Endometrium (tissue), 2 donors: ENCODE results near the gene KCNT1.

Experiments
- FAIRE-seq: peaks from 2 replicates; lab custom pipeline; 2012; peaks lifted over from hg19 to GRCh38; lab: Jason Lieb, UNC
- donor health status: control.
- donor health status: control.

Gene KCNT1

DNA sequence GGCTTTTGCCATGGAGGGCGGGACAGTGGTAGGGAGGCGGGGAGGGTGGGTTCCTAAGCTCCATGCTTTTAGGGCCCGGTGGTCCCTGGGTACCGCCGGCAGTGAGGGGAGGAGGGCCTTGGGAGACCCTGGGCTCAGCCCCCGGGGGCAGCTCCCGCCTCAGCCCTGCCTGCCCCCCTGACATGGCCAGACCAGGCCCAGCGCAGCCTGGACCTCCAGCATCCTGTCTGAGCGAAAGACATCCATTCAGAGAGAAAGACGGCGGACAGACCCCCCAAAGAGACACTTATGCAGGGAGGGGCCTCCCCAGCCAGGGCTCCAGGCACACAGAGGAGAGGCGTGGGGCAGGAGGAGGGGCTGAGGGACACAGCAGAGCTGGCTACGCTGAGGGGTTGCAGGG, 45.3 kb downstream of the KCNT1 start:
- no peak for FAIRE-seq

DNA sequence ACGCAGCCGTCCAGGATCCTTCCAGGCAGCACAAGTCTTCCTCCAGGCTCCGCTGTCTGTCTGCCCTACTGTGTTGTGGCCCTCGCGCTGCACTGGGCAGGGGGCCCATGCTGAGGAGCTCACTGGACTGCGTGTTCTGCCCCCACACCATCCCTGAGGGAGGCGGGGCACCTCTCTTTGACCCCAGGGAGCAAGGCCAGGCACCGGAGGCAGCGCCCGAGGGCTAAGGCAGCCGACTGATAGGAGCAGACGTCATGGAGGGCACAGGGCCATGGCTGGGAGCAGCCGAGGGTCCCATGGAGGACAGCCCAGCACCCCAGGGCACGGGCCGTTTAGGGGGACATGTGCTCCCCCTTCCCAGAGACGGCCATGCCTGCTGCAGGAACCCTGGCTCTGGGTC, 46.7 kb downstream of the KCNT1 start:
- FAIRE-seq = no peak

DNA sequence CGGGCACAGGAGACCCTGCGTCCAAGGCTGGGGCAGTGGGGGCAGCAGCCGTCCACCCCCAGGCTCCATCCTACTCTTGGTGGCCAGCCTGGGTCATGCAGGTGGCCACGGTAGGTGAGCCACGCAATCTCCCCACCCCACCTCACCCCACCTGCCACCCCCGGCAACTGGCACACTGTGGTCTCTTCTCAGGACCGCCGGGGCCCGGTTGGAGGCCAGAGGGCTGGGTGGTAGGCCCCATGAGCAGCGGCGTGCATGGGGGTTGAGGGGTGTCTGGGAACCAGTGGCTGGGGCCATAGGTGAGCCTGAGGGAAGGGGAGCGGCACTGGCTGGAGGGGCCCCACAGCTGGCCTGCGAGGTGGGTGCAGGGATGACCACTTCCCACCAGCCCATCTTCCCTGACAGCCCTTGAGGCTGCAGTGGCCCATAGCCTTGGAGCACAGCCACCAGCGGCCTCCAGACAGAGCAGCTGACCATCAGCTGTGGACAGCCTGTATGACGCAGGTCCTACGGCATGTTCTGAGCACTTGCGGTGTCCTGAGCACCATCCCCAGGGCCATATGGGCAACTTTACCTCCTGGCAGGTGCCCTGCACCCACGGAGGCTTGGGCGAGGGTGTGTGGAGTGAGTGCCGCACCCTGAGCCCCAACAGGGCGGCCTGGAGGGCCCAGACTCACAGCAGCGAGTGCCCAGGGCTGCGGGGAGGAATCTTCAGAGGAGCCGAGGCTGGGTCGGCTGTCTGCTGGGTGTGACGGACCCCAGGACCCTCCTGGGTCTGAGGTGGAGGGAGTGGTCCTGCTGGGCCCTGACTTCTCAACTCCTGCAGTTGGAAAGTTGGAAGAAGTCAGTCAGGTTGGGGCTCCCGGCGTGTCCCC, 47.4 kb downstream of the KCNT1 start:
- no peak for FAIRE-seq

DNA sequence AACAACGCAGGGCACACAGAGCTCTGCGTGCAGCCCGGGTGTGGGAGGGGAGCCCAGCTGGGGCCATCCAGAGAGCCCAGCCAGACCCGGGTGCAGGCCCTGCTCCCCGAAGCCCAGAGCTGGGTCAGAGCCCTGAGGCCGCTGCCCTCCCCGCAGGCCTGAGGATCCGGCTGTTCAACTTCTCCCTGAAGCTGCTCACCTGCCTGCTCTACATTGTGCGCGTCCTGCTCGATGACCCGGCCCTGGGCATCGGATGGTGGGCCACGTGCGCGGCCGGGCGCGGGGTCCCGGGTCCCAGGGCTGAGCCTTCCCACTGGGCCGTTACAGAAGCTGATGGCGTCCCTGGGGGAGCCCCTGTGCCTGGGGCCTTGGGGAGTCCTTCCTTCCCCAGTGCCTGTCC, 48.8 kb downstream of the KCNT1 start:
- FAIRE-seq = no peak

DNA sequence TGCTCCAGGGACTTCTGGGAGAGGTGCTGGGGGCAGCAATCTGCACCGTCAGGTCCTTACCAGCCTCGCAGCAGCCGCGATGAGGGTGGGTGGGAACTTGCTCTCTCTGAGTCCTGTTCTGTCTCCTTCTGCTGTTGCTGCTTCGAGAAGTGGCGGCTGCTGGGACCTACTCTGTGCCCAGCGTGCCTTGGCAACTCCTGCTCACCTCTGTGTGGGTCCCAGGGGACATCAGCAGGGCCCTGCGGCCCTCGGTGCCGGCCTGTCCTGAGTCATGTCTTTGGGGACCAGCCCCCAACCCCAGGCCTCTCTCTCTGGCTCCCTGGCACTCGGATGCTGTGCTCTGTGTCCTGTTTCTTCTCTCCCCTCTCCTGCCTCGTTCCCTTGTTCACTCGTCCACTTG, 49.5 kb downstream of the KCNT1 start:
- FAIRE-seq = no peak

DNA sequence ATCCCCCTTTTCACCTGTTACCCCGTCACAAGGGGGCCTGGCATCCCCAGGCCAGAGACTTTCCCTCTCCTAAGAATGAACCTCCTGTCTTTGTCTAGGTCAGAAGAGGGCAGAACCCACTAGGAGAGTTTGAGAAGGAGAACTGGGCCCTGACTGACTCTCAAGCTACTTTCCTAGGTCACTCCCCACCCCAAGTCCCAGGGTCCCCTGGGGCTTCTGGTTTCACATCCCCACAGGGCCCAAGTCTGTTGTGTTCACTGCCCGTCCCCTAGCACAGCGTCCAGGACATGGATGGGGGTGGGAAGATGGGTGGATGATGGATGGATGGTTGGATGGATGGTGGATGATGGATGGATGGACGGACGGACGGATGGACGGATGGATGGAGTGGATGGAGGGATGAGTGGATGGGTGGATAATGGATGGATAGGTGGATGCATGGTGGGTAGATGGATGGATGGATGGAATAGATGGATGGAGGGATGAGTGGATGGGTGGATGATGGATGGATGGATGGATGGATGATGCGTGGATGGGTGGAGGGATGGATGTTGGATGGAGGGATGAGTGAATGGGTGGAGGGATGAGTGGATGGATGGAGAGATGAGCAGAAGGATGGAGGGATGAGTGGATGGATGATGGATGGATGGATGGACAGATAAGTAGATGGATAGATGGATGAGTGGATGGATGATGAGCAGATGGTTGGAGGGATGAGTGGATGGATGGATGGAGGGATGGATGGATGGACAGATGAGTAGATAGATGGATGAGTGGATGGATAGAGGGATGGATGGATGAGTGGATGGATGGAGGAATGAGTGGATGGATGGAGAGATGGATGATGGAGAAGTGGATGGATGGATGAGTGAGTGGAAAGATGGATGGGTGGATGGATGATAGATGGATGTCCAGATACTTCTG, 50.6 kb downstream of the KCNT1 start:
- no peak for FAIRE-seq

DNA sequence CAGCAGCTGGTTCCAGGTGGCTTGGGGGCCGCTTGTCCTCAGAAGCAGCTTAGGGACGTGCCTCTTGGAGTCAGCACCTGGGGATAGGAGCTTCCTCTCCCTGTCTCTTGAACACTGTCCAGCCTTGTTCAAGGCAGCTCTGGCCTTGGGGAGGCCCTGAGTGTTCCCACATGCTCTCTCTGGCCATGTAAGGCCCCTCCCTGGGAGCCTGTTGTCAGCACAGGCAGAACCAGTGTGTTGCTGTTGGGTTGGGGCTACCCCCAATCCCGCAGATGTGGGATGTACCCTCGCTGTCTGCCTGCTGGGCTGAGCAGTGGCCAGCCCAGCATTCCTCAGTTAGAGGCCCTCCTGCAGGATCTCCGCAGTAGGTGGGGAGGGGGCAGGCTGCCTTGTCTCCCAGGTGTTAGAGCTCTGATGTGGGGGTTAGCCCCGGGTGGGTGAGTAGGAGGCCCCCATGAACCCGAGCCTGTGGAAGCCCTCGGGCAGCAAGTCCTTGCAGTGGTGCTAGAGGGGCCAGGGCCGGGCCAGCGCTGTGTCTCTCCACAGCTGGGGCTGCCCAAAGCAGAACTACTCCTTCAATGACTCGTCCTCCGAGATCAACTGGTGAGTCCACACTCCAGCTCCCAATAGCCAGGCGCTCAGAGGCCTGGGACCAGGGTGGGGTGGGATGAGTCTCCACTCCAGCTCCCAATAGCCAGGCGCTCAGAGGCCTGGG, 51.6 kb downstream of the KCNT1 start:
- FAIRE-seq = no peak

DNA sequence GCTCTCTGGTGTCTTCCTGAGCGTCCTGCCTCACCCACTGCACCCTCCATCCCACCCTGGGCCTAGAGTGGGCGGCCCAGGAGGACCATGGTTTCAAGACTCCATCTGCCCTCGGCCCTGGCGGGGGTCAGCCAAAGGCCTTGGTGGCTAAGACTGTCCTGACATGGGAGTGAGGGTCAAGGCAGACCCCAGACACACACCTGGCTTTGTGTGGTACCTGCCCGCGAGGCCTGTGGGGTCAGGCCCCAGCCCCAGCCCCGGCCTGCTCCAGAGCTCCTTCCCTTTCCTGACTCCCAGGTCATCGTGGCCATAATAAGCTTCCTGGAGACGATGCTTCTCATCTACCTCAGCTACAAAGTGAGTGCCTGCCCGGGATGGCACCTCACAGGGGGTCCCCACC, 54.6 kb downstream of the KCNT1 start:
- no peak for FAIRE-seq

DNA sequence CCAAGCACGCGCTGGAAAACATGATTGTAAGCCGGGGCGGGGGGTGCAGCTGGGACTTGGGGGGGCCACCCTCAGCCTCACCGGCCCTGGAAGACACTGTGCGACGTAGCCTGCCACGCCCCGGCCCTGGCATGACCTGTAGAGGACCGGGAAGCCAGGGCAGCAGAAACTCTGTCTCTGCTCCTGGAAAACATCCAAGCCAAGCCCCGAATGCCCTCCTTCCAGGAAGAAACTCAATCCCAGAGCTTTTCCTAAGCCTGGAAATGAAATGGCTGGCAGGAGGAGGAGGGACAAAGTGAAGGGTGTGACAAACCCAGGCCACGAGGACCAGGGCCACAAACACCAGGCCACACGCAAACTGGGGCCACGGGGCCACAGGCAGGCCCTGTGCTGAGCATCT, 55.4 kb downstream of the KCNT1 start:
- no peak for FAIRE-seq

DNA sequence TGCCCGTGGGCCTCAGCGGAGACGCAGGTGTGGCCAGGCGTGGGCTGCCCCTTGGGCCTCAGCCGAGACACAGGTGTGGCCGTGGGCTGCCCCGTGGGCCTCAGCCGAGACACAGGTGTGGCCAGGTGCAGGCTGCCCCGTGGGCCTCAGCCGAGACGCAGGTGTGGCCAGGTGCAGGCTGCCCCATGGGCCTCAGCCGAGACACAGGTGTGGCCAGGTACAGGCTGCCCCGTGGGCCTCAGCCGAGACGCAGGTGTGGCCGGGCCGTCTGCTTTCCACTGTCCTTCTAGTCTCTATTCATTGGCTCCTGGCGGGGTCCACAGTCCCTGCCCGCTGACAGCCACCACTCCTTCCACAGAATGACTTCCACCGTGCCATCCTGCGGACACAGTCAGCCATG, 56.1 kb downstream of the KCNT1 start:
- no peak for FAIRE-seq

DNA sequence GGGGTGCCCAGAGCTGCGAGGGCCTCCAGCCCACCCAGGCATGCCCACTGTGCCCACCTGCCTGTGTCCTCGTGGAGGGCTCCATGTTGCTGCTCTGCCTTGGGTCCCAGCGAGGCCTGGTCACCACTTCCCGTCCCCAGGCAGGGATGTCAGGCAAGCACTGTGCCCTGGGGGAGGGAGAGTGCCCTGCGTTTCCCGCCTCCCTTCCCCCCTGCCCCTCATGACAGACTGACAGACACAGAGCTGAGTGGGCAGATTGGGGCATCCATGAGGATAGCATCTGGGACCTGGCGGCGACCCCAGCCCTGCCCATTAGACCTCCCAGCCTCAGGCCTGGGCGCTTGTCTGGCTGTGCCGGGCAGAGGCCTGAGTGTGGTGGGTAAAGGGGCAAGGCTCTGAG, 56.9 kb downstream of the KCNT1 start:
- no peak for FAIRE-seq

DNA sequence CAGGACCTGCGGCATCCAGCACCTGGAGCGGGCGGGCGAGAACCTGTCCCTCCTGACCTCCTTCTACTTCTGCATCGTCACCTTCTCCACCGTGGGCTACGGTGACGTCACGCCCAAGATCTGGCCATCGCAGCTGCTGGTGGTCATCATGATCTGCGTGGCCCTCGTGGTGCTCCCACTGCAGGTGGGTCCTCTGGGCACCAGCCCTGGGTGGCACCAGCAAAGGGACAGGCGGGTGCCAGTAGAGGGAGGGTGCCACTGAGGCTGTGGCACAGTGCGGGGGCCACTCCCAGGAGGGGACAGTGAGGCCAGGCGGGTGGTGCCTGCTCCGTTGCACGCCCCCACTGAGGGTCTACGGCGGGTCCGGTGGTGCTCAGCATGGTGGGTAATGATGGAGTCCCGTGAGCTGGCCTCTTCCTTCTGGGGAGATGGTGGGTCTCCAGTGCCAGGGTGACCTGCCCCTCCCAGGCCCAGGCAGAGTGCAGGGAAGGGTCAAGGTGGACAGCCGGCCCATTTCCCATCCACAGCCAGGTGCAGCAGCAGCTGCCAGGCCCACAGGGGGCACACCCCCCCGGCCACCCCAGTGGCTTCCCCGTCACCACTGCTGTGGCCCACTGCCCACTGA, 57.8 kb downstream of the KCNT1 start:
- no peak for FAIRE-seq

DNA sequence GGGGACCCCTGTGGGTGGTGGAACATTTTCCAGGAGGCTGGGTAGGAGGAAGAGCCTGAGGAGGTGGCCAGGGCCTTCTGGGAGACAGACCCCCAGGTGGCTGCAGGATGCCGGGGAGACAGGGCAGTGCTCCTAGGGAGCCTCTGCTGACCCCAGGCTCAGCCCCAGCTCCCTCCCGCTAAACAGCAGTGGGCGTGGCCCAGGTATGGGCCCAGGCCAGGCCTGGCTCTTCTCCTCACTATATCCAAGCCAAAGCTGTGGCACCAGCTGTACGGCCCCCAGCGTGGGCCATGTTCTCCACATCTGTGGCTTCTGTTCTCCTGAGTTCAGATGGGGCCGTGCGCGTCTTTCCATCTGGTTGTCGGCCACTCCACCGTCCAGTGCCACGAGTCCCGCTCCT, 58.5 kb downstream of the KCNT1 start:
- FAIRE-seq = no peak

DNA sequence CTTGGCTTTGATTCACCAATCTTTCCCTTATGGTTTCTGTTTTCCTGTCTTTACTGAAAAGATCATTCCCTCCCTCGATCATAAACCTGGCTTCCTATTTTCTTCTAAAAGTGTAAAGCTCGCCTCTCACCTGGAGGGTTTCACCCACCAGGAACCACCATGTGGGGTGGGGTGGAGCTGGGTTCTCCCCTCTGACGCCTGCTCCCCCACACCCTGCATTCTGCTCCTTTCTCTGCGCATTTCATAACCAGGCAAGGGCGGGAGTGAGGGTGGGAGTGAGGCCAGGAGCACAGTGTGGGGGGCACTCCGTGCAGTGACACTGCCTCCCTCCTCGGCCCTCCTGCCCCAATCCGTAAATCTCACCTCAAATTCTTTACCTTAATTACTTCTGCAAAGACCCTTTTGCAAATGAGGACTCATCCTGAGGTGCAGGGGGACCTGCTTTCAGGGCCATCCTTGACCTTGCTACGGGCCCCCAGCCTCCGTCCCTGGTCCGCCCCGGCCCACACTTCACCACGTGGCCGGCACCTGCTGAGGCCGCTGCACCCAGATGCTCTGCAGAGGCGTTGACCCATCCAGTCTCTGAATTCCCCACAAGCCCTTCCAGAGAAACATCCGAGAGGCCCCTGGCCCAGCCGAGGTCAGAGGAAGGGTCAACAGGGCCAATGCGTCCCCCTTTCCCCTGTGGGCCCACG, 59.3 kb downstream of the KCNT1 start:
- no peak for FAIRE-seq

DNA sequence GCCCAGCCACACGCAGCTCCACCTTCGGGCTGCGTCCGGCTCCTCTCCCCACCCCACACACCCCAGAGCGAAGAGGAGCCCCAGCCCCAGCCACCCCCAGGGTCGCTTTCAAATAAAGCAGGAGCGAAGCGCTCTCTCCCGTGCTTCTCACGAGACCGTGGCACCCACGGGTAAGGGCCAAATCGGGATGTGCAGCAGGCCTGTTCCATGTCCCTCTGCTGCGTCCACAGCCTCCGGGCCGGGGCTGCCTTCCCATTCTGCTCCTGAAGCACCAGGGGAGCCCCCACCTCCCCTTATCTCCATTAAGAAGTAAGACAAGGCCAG, 59.8 kb downstream of the KCNT1 start:
- no peak for FAIRE-seq

DNA sequence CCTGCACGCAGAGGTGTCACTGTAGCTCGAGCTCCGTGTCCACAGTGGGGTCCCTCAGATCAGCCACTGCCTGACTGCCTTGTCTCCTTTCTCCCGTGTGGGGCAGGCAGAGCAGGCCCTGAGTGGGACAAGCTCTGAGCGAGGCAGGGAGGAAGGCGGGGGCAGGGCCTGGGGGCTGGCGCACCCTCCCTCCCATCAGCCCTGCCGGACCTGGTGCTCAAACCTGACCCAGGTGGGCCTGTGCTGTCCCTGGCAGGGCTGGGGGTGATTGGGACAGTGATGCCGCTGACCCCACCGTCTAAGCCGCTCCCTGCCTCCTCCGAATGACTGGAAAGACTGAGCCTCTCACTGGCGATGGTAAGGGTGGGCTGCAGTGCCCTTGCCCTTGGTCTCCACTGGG, 60.9 kb downstream of the KCNT1 start:
- no peak for FAIRE-seq

DNA sequence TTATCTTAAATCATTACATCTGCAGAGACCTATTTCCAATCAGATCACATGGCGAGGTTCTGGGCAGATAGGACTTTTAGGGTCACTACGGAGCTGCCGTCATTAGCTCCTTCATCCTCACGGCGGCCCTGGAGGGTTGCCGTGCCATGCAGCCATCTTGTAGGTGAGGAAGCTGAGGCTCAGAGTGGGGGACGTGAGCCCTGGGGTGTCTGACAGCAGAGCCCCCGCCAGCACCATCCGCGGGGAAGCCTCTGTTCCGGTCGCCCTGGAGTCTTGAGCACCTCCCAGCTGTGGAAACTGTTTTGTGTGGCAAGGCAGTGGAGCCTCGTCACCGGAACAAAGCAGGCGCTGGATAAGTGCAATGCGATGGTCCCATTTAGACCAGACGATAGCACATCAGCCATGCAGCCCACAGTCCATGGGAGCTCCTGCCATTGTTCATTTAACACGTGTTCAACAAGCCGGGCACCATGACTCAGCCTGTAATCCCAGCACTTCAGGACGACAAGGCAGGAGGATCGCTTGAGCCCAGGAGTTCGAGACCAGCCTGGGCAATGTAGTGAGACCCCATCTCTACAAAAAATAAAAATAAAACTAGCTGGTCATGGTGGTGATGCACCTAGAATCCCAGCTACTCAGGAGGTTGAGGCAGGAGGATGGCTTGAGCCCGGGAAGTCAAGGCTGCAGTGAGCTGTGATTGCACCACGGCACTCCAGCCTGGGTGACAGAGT, 61.9 kb downstream of the KCNT1 start:
- no peak for FAIRE-seq

DNA sequence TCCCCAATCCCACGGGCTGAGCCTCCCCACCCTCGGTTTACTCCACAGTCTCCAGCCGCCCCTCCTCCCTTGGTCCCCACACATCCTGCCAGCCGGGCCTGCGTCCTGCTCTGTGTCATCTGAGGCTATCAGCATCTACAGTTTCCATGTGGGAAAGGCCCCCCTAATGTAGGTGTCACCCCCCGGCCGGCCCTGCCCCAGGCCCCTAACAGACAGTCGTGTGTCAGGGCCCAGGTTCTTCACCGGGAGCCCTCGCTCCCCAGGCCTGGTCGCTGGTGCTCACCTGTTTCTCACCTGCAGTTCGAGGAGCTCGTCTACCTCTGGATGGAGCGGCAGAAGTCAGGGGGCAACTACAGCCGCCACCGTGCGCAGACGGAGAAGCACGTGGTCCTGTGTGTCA, 62.7 kb downstream of the KCNT1 start:
- no peak for FAIRE-seq

DNA sequence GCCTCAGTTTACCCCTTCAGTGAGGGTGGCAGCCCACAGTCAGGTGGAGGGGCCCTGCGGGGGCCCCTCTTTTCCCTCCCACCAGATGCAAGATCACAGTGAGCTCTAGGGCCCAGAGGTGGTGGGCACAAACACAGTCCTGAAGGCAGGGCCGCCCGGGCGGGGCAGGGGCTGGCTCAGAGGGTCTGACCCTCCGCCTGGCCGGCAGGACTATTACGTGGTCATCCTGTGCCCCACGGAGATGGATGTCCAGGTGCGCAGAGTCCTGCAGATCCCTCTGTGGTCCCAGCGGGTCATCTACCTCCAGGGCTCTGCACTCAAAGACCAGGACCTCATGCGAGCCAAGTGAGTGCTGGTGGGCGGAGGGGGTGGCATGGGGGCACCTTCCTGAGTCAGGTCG, 63.4 kb downstream of the KCNT1 start:
- no peak for FAIRE-seq

DNA sequence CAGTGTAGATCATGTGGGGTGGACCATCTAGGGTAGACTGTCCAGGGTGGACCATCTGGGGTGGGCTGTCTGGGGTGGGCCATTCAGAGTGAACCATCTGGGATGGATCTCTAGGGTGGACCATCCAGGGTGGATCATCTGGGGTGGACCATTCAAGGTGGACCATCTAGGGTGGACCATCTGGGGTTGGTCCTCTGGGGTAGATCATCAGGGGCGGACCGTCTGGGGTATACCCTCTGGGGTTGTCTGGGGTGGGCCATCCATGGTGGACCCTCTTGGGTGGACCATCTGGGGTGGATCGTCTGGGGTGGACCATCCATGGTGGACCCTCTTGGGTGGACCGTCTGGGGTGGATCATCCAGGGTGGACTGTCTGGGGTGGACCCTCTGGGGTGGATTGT, 64.3 kb downstream of the KCNT1 start:
- FAIRE-seq = no peak

DNA sequence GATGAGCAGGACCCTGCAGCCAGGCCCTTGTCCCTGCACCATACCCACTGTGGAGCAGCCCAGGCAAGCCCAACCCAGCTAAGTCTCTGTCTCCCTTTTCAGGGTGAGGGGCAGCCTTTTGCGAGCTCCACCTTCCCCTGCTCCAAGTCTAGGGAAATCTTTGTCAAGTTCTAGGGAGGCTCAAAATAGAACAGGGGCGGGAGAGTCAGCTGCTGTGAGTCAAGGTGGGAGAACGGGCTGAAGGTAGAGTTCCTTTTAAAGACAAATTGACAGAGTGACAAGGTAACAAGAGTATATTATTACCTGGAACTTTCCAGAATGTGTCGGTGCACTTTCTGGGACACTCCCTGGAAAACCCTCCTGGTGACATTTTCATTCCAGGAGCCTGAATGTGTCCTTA, 64.7 kb downstream of the KCNT1 start:
- no peak for FAIRE-seq
